COLO668 (cell line): ENCODE data around the gene SIRT2.
A peak's percentile ranks its signal among the peaks of the same experiment; 100 is the strongest.

Experiments used
- DNase-seq: peaks from one replicate; lab custom pipeline; 2025; ENCODE audit not compliant: unreplicated experiment; lab: John Stamatoyannopoulos, UW

The SIRT2 gene

GRCh38 chr19:38920602-38921419 is 21.4 kb upstream of the SIRT2 start:
- no peak for DNase-seq

GRCh38 chr19:38919837-38920601 is 20.6 kb upstream of the SIRT2 start:
- DNase-seq, result no peak

GRCh38 chr19:38918526-38918925 is 19.1 kb upstream of the SIRT2 start:
- DNase-seq, result no peak

GRCh38 chr19:38917921-38918491 is 18.6 kb upstream of the SIRT2 start:
- DNase-seq, result peak; percentile 14

- DNase-seq, result no peak
Observed at GRCh38 chr19:38917516-38917915, 18.1 kb upstream of the SIRT2 start.

GRCh38 chr19:38915329-38916321 is 16.2 kb upstream of the SIRT2 start:
- DNase-seq, result no peak

- DNase-seq, result no peak
Observed at GRCh38 chr19:38913958-38914357, 14.5 kb upstream of the SIRT2 start.

- no peak for DNase-seq
Observed at GRCh38 chr19:38912600-38913514, 13.4 kb upstream of the SIRT2 start.

- no peak for DNase-seq
Observed at GRCh38 chr19:38911388-38912001, 12.1 kb upstream of the SIRT2 start.

- DNase-seq, result no peak
Observed at GRCh38 chr19:38910488-38910887, 11.1 kb upstream of the SIRT2 start.

- DNase-seq, result no peak
Observed at GRCh38 chr19:38908911-38909310, 9.5 kb upstream of the SIRT2 start.

GRCh38 chr19:38907670-38908069 is 8.3 kb upstream of the SIRT2 start:
- no peak for DNase-seq

GRCh38 chr19:38907227-38907626 is 7.8 kb upstream of the SIRT2 start:
- no peak for DNase-seq

- DNase-seq, result no peak
Observed at GRCh38 chr19:38905620-38906019, 6.2 kb upstream of the SIRT2 start.

GRCh38 chr19:38904581-38905539 is 5.4 kb upstream of the SIRT2 start:
- no peak for DNase-seq

GRCh38 chr19:38901683-38902082 is 2.3 kb upstream of the SIRT2 start:
- DNase-seq, result no peak

GRCh38 chr19:38900743-38901190 is 1.3 kb upstream of the SIRT2 start:
- DNase-seq, result no peak

GRCh38 chr19:38900202-38900629 is 798 bp upstream of the SIRT2 start:
- DNase-seq, result no peak
